T follicular helper cell (primary cell): ENCODE measurements around the gene PPIE.
"Not testable (repeated sequence)": the region's sequence is repeated elsewhere in the genome, so short reads cannot be mapped to it uniquely, and the experiment has no call there.

ENCODE experiments used
- DNase-seq: peaks from one replicate; pipeline ENCODE4 v3.0.0-alpha.2; 2020; ENCODE audit warnings: low read depth

PPIE gene

DNA sequence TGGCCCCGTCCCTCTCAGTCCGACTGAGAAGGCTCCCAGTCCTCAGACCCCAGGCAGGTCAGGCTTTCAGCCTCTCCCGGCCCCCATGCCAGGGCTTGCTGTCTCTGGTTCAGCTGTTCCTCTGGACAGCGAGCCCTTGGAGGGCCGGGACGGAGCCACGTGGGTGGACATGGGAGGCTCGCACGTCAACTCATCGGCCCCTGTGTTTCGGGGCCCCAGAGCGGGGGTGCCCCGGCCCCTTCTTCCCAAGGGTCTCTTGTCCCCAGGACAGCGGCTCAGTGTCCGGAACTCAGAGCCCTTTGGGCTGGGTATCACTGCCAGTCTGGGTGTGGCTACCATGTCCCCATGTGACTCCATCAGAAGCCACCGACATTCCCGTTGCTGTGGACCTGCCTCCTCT lies 39.2 kb downstream of the PPIE start:
- not testable (repeated sequence) for DNase-seq

DNA sequence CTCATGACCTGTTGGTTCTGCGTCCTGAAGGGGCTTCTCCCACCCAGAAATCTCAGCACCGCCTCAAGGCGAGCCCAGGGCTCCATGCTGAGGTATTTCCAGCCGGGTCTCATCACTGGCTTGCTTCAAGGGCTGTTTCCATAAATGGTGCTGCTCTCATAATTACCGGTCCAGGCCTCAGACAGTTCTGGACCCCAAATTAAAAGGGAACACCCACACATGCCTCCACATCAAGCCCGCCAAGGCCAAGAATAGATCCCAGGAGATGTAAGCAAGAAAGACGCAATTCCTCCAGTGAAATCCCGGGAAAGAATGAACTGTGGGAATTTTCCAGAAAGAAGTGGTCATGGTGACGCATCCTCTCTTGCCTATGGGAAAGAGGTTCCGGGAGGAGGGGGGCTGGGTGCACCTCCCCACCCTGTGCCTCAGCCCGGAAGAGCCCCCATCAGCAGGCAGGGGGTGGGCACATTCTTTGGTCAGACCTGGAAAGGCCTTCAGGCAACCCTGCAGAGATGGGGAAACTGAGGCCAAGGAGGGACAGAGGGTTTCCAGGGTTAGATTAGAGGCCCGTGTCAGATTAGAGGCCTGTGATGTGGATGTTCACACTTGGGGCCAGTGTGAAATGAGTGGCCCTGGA lies 39.9 kb downstream of the PPIE start:
- DNase-seq: not testable (repeated sequence)

DNA sequence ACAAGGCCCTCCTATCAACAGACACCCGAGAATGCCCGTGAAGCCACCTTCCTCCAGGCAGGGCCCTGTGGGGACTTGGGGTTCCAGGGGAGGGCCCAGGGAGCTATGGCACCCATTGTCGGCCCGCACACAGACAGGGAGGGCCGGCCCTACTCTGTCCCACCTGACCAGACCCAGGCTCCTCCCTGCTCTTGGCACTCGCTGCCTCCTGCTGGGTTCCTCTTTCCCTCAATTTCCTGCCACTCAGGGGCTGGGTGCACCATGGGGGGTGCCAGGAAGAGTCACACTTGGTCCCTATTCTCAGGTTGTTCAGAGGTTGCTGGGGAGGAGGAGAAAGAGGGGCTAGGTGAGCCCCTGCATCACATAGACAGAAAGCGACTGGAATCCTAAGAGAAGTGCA lies 40.5 kb downstream of the PPIE start:
- DNase-seq: no peak

DNA sequence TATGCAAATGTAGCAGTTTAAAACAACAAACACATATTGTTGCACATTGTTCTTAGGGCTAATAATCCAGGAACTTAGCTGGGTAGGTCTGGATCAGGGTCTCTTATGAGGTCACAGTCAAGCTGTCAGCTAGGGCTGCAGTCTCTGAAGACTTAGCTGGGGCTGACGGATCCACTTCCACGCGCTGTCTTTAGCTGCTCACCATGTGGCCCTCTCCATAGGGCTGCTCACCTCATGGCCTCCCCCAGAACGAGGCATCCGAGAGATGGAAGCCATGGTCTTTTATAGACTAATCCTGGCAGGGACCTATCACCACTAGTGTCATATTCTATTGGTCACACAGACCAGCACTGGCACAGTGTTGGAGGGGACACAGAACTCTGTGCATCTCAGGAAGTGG lies 41.1 kb downstream of the PPIE start:
- DNase-seq: no peak

DNA sequence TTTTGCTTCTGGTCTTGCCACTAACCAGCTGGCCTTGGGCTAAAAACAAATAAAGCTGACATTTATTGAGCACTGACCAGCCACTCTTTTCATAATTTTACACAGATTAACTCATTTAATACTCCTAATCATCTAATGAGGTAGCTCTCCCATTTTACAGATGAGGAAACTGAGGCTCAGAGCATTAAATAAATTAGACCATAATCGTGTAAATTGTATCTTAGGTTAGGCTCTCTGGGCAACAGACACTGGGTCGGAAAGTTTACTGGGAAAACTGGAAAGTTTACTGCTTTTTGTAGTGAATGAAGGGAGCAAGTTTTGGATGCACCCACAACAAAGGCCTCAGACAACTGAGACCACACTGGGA lies 42.6 kb downstream of the PPIE start:
- DNase-seq: no peak

DNA sequence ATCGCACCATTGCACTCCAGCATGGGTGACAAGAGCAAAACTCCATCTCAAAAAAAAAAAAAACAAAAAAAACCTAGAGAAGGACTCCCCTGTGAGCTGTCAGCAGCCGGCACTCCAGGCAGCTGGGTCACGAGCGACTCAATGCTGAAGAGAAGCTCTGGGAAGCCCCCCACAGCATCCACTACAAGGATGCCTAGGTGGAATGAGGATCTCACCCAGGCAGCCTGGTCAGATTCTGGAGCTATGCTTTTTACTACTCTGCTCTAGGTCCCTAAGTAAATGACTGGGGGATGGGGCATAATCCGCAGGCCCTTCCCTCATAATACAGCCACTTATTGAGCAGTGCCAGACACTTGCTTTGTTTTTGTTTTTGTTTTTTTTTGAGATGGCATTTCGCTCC lies 43.4 kb downstream of the PPIE start:
- DNase-seq: no peak

- DNase-seq: not testable (repeated sequence)
Measured at GRCh38 chr1:39782685-39783084, 44.0 kb downstream of the PPIE start.

GRCh38 chr1:39786303-39787107 lies 47.8 kb downstream of the PPIE start:
- not testable (repeated sequence) for DNase-seq

GRCh38 chr1:39787108-39787375 lies 48.4 kb downstream of the PPIE start:
- DNase-seq: not testable (repeated sequence)

- DNase-seq: no peak
Measured at GRCh38 chr1:39787468-39787867, 48.8 kb downstream of the PPIE start.

DNA sequence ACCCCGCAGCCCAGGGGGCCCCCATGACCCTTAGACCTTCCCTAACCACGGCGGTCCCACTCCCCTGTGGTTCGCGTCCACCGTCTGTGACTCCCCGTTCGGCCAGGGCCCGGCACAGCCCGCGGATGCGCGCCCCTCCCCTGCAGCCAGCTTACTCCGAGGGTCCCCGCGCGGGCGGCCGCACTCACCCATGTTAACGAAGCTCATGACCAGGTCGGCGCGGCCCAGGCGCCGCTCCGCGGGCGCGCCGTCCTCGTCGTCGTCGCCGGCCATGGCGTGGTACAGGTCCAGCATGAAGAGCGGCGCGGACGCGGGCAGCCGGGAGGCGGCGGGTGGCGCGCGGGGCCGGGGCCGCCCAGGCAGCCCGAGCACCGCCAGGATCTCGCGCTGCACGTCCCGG lies 49.3 kb downstream of the PPIE start:
- not testable (repeated sequence) for DNase-seq

DNA sequence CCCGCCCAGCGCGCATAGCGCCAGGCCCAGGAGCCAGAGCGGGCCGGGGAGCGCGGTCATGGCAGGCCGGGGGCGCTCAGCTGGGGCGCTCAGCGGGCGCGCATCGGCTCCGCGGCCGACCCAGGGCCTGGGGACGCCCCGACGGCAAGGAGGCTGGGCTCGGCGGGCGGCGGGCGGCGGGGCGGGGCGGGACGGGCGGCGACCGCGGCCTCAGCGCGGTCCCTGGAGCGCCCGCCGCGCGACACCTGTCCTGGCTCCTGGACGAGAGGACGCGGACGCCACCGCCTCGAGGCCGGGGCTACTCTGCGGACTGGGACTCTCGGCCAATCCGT lies 49.7 kb downstream of the PPIE start:
- no peak for DNase-seq

DNA sequence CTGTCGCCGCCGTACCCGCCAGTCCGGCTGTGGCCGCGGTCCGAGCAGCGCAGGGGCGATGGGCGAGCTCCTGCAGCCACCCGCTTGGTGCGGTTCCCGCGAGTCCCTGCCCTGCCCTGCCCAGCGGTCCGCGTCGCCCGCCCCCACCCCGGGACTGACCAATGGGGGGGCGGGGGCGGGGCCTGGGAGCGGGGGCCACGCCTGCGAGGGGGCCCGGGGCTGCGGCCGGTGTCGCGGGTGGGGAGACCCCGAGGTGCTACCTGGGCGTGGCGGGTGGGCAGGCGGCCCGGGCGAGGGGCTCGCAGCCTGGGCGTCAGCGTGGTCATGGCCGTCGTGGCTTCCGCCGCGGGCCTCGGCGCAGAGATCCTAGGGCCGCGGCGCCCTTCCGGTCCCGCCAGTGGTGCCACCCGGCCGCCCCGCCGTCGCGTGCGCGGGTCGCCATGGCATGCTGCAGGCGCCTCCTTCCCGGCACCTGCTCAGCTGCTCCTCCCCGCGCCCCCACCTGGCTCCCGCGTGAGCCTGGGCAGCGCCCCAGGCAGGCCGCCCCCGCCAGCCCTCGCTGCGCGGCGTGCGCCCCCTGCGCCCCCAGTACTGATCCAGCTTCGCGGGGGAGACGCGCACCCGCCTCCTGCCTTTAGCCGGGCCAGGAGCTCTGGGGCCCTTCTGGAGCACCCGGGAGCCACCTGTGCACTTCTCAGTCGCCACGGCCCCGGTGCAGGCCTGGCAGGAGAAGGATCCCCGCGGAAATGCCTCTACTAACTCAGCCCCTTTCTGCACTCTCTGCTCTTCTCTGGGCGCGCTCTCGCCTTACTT lies 50.3 kb downstream of the PPIE start, which contains the start of gene BMP8B:
TSS of gene BMP8B (minus strand) at position 108 of the 813 bp plus-strand sequence. CDS start 380 bp downstream, outside the sequence.
- peak; percentile 14 for DNase-seq

GRCh38 chr1:39789571-39790110 lies 51.0 kb downstream of the PPIE start:
- no peak for DNase-seq

- no peak for DNase-seq
Measured at GRCh38 chr1:39791838-39792237, 53.2 kb downstream of the PPIE start.

- no peak for DNase-seq
Measured at GRCh38 chr1:39795651-39796050, 57.0 kb downstream of the PPIE start.

DNA sequence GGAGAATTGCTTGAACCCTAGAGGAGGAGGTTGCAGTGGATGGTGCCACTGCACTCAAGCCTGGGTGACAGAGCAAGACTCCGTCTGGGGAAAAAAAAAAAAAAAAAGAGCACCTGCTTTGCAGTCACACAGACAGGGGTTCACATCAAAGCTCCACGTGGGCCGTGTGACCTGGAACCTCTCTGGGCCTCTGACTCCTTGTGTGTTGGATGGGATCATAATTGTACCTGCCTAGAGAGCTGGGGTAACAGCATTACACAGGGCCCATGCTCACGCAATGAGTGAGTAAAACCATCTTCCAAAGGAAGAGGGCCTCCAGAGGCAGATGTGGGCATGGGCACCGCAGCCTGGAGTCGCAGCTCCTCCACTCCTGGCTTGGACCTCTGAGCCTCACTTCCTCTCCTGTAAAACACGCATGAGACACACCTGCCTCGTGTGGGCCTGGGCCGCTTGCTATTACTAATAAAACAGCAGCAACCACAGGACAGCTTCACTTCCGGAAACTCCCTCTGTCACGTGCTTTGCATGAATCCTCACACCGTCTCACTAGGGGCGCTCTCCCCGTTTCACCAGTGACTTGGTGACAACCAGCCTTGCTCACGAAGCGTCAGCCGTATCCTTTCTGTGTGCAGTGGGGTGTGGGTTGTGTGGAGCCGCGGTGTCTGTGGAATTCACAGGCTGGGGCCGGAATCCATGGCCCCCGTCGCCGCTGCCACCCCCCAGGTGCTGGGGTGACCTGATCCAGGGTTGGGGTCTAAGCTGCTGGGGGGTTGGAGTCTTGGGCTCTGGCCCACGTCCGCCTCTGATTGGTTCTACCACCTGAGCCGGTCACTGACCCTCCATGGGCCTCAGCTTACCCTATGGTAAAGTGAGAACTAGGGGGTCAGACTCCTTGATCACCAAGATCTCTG lies 60.4 kb downstream of the PPIE start:
- peak; percentile 87 for DNase-seq

GRCh38 chr1:39799770-39800470 lies 61.2 kb downstream of the PPIE start:
- DNase-seq: peak; percentile 52

- no peak for DNase-seq
Measured at GRCh38 chr1:39800471-39800835, 61.8 kb downstream of the PPIE start.

- no peak for DNase-seq
Measured at GRCh38 chr1:39802496-39803260, 64.0 kb downstream of the PPIE start.
